ENCODE results near the gene TNP2.

TNP2 gene

GRCh38 chr16:11272484-11272883, 3.4 kb upstream of the TNP2 start:
- TF ChIP-seq SP1 (IDR thresholded peaks at IDR 0.05) (no peak), ARNT (IDR thresholded peaks at IDR 0.05) (no peak), TARDBP (IDR thresholded peaks at IDR 0.05) (no peak), FOXA1 (IDR thresholded peaks at IDR 0.05) (no peak), LEF1 (IDR thresholded peaks at IDR 0.05; ENCODE audit: borderline replicate concordance) (no peak), ELF4 (IDR thresholded peaks at IDR 0.05) (no peak), ZNF384 (IDR thresholded peaks at IDR 0.05) (no peak), CTBP1 (IDR thresholded peaks at IDR 0.05; ENCODE audit: borderline replicate concordance) (no peak), NFRKB (IDR thresholded peaks at IDR 0.05) (no peak), BHLHE40 (IDR thresholded peaks at IDR 0.05; ENCODE audit: borderline replicate concordance) (no peak), L3MBTL2 (conservative IDR thresholded peaks at IDR 0.05) (no peak), HDGF (IDR thresholded peaks at IDR 0.05; ENCODE audit: borderline replicate concordance) (no peak), PKNOX1 (IDR thresholded peaks at IDR 0.05) (no peak)
- POLR2A ChIA-PET, result interaction anchor here (2.5 kb wide), 1 partner anchor 17 kb away, joined by 16 read pairs; the partner anchor contains the start of gene SOCS1
- CTCF ChIA-PET, result interaction anchor here (0.6 kb wide), 1 partner anchor 20 kb away, joined by 3 read pairs; no protein-coding TSS in a partner anchor
- DNase-seq (ENCODE audit: extremely low spot score), result no peak

GRCh38 chr16:11271610-11272009, 2.5 kb upstream of the TNP2 start:
- POLR2A ChIA-PET, result no interaction called here
- CTCF ChIA-PET, result interaction anchor here (0.9 kb wide), 1 partner anchor 26 kb away, joined by 3 read pairs; no protein-coding TSS in a partner anchor
- TF ChIP-seq BHLHE40 (IDR thresholded peaks at IDR 0.05; ENCODE audit: borderline replicate concordance) (no peak), ZNF384 (IDR thresholded peaks at IDR 0.05) (no peak), TARDBP (IDR thresholded peaks at IDR 0.05) (no peak), ARNT (IDR thresholded peaks at IDR 0.05) (no peak), FOXM1 (IDR thresholded peaks at IDR 0.05; ENCODE audit: borderline replicate concordance) (no peak), HDGF (IDR thresholded peaks at IDR 0.05; ENCODE audit: borderline replicate concordance) (no peak), SUZ12 (IDR thresholded peaks at IDR 0.05) (no peak), SP1 (IDR thresholded peaks at IDR 0.05) (no peak), FOXA1 (IDR thresholded peaks at IDR 0.05) (no peak), FOXK2 (IDR thresholded peaks at IDR 0.05) (no peak)
- no peak for DNase-seq (ENCODE audit: extremely low spot score)

GRCh38 chr16:11270602-11271162, 1.6 kb upstream of the TNP2 start:
- POLR2A ChIA-PET, result no interaction called here
- CTCF ChIA-PET, result interaction anchor here (0.9 kb wide), 1 partner anchor 27 kb away, joined by 3 read pairs; no protein-coding TSS in a partner anchor
- TF ChIP-seq BHLHE40 (IDR thresholded peaks at IDR 0.05; ENCODE audit: borderline replicate concordance), result no peak
- TF ChIP-seq ARNT (IDR thresholded peaks at IDR 0.05), result no peak
- TF ChIP-seq CTBP1 (IDR thresholded peaks at IDR 0.05; ENCODE audit: borderline replicate concordance), result no peak
- no peak for TF ChIP-seq PKNOX1 (IDR thresholded peaks at IDR 0.05)
- TF ChIP-seq LEF1 (IDR thresholded peaks at IDR 0.05; ENCODE audit: borderline replicate concordance), result no peak
- TF ChIP-seq FOXA1 (IDR thresholded peaks at IDR 0.05), result no peak
- TF ChIP-seq L3MBTL2 (conservative IDR thresholded peaks at IDR 0.05), result no peak
- TF ChIP-seq SUZ12 (IDR thresholded peaks at IDR 0.05), result no peak
- TF ChIP-seq TARDBP (IDR thresholded peaks at IDR 0.05), result no peak
- no peak for TF ChIP-seq FOXM1 (IDR thresholded peaks at IDR 0.05; ENCODE audit: borderline replicate concordance)
- no peak for TF ChIP-seq FOXK2 (IDR thresholded peaks at IDR 0.05)
- TF ChIP-seq ELF4 (IDR thresholded peaks at IDR 0.05), result no peak
- no peak for TF ChIP-seq SP1 (IDR thresholded peaks at IDR 0.05)
- TF ChIP-seq HDGF (IDR thresholded peaks at IDR 0.05; ENCODE audit: borderline replicate concordance), result no peak
- no peak for DNase-seq (ENCODE audit: extremely low spot score)

GRCh38 chr16:11265124-11265523, 4.0 kb downstream of the TNP2 start:
- no peak for DNase-seq (ENCODE audit: extremely low spot score)
- POLR2A ChIA-PET, result no interaction called here
- TF ChIP-seq FOXK2 (IDR thresholded peaks at IDR 0.05), result no peak
- no peak for TF ChIP-seq L3MBTL2 (conservative IDR thresholded peaks at IDR 0.05)
- no peak for TF ChIP-seq ARNT (IDR thresholded peaks at IDR 0.05)
- TF ChIP-seq TARDBP (IDR thresholded peaks at IDR 0.05), result no peak
- no peak for TF ChIP-seq LEF1 (IDR thresholded peaks at IDR 0.05; ENCODE audit: borderline replicate concordance)
- TF ChIP-seq BHLHE40 (IDR thresholded peaks at IDR 0.05; ENCODE audit: borderline replicate concordance), result no peak
- TF ChIP-seq SP1 (IDR thresholded peaks at IDR 0.05), result no peak
- no peak for TF ChIP-seq NFRKB (IDR thresholded peaks at IDR 0.05)
- no peak for TF ChIP-seq FOXA1 (IDR thresholded peaks at IDR 0.05)
- TF ChIP-seq ELF4 (IDR thresholded peaks at IDR 0.05), result no peak
- TF ChIP-seq SUZ12 (IDR thresholded peaks at IDR 0.05), result no peak
- no peak for TF ChIP-seq FOXM1 (IDR thresholded peaks at IDR 0.05; ENCODE audit: borderline replicate concordance)
- TF ChIP-seq HDGF (IDR thresholded peaks at IDR 0.05; ENCODE audit: borderline replicate concordance), result no peak
- CTCF ChIA-PET, result no interaction called here

GRCh38 chr16:11264155-11264832, 4.8 kb downstream of the TNP2 start:
- POLR2A ChIA-PET, result no interaction called here
- CTCF ChIA-PET, result no interaction called here

More at GRCh38 chr16:11264155-11264832, 4.8 kb downstream of the TNP2 start:
- no peak for DNase-seq (ENCODE audit: extremely low spot score)
- TF ChIP-seq FOXK2 (IDR thresholded peaks at IDR 0.05) (no peak), TARDBP (IDR thresholded peaks at IDR 0.05) (no peak), FOXA1 (IDR thresholded peaks at IDR 0.05) (no peak), ARNT (IDR thresholded peaks at IDR 0.05) (no peak), BHLHE40 (IDR thresholded peaks at IDR 0.05; ENCODE audit: borderline replicate concordance) (no peak), NFRKB (IDR thresholded peaks at IDR 0.05) (no peak), SUZ12 (IDR thresholded peaks at IDR 0.05) (no peak), ZNF384 (IDR thresholded peaks at IDR 0.05) (no peak), PKNOX1 (IDR thresholded peaks at IDR 0.05) (no peak), ELF4 (IDR thresholded peaks at IDR 0.05) (no peak), FOXM1 (IDR thresholded peaks at IDR 0.05; ENCODE audit: borderline replicate concordance) (no peak), L3MBTL2 (conservative IDR thresholded peaks at IDR 0.05) (no peak), SP1 (IDR thresholded peaks at IDR 0.05) (no peak), LEF1 (IDR thresholded peaks at IDR 0.05; ENCODE audit: borderline replicate concordance) (no peak), CTBP1 (IDR thresholded peaks at IDR 0.05; ENCODE audit: borderline replicate concordance) (no peak), HDGF (IDR thresholded peaks at IDR 0.05; ENCODE audit: borderline replicate concordance) (no peak)

All from HEK293T (cell line).